ENCODE measurements around the gene GDPD1. TPM values are rescaled to one million over a fixed set of nuclear protein-coding genes. Genes with fewer than 3 reads are reported as not detected.
"Not testable (repeated sequence)": the region's sequence is repeated elsewhere in the genome, so short reads cannot be mapped to it uniquely, and the experiment has no call there.

The GDPD1 gene
- total RNA-seq, 1 experiment from 2014 or later, result not detected

- H3K36me3 ChIP-seq, result no peaks in the 10 kb centered on the region
- H3K27me3 ChIP-seq, result no peaks in the 10 kb centered on the region; the same call in 1 of the 2 replicates
- H3K9me3 ChIP-seq, result no peaks in the 10 kb centered on the region
- peak overlapping the region; percentile 61 for H3K4me3 ChIP-seq
- DNase-seq, result no peak
Measured at GRCh38 chr17:59221159-59221847, 992 bp downstream of the GDPD1 start.

DNA sequence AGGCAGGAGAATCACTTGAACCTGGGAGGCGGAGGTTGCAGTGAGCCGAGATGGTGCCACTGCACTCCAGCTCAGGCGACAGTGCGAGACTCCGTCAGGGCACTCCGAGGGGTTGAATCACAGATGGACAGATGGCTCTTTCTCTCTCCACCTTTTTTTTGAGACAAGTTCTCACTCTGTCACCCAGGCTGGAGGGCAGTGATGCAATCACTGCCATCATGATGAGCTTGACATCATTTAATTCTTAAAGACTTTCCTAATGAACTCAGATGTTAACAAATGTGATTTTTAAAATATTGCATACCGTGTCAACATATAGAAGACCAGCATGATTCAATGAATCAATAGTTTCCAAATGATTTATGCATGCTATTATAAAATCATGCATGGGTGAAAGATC, 3.5 kb downstream of the GDPD1 start:
- Histone ChIP-seq H3K9me3 (no peaks in the 10 kb centered on the region), H3K27me3 (no peaks in the 10 kb centered on the region; the same call in 1 of the 2 replicates), H3K36me3 (no peaks in the 10 kb centered on the region), H3K4me3 (no peak overlapping the region)
- no peak for DNase-seq

DNA sequence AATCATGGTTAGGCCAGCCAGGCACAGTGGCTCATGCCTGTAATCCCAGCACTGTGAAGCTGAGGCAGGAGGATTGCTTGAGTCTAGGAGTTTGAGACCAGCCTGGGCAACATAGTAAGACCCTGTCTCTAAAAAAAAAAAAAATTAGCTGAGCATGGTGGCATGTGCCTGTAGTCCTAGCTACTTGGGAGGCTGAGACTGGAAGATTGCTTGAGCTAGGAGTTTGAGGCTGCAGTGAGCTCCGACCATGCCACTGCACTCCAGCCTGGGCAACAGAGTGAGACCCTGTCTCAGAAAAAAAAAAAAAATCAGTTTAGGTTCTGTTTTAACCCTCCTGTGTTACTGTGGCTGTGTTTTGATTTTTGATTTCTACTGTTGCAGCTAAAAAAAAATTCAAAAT, 8.3 kb downstream of the GDPD1 start:
- not testable (repeated sequence) for H3K9me3 ChIP-seq, H3K27me3 ChIP-seq, H3K4me3 ChIP-seq, H3K36me3 ChIP-seq, DNase-seq

DNA sequence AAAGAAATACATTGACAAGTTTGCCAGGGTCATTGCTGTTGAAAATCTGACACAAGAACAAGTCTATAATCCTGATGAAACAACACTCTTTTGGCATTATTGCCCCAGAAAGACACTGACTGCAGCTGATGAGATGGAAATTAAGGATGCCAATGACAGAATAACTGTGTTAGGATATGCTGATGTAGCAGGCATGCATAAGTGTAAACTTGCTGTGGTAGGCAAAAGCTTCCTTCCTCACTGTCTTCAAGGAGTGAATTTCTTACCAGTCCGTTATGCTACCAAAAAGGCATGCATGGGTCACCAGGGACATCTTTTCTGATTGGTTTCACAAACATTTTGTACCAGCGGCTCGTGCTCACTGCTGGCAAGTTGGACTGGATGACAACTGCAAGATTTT, 10.5 kb downstream of the GDPD1 start:
- no peak for DNase-seq
- Histone ChIP-seq H3K27me3 (peaks cover 4% of the 10 kb centered on the region; the same call in 1 of the 2 replicates), H3K36me3 (no peaks in the 10 kb centered on the region), H3K4me3 (no peak overlapping the region), H3K9me3 (no peaks in the 10 kb centered on the region)

GRCh38 chr17:59234631-59235030, 14.3 kb downstream of the GDPD1 start:
- DNase-seq, result no peak
- no peaks in the 10 kb centered on the region for H3K9me3 ChIP-seq
- no peak overlapping the region for H3K4me3 ChIP-seq

GRCh38 chr17:59238906-59239305, 18.6 kb downstream of the GDPD1 start:
- peaks cover 4% of the 10 kb centered on the region; the same call in 1 of the 2 replicates for H3K27me3 ChIP-seq
- H3K36me3 ChIP-seq, result no peaks in the 10 kb centered on the region
- no peak overlapping the region for H3K4me3 ChIP-seq
- H3K9me3 ChIP-seq, result no peaks in the 10 kb centered on the region
- no peak for DNase-seq

More at GRCh38 chr17:59234631-59235030, 14.3 kb downstream of the GDPD1 start:
- no peaks in the 10 kb centered on the region for H3K36me3 ChIP-seq
- H3K27me3 ChIP-seq, result peaks cover 4% of the 10 kb centered on the region; the same call in 1 of the 2 replicates

DNA sequence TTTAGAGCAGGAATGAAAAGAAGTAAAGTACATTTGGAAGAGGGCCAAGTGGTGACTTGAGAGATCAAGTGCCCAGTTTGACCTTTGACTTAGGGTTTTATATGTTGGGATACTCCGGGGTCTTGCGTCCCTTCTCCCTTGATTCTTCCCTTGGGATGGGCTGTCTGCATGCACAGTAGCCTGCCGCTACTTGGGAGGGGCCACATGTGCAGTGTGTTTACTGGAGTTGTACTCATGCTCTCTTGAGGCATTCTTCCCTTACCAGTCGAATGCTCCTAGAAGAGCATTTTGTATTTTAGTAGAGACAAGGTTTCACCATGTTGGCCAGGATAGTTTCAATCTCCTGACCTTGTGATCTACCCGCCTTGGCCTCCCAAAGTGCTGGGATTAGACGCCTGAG, 23.8 kb downstream of the GDPD1 start:
- H3K9me3 ChIP-seq, result no peaks in the 10 kb centered on the region
- no peaks in the 10 kb centered on the region for H3K36me3 ChIP-seq
- no peak for DNase-seq
- no peak overlapping the region for H3K4me3 ChIP-seq
- no peaks in the 10 kb centered on the region for H3K27me3 ChIP-seq

- H3K36me3 ChIP-seq, result no peaks in the 10 kb centered on the region
- no peaks in the 10 kb centered on the region for H3K27me3 ChIP-seq
- H3K4me3 ChIP-seq, result no peak overlapping the region
- no peaks in the 10 kb centered on the region for H3K9me3 ChIP-seq
- no peak for DNase-seq
Measured at GRCh38 chr17:59254742-59255141, 34.4 kb downstream of the GDPD1 start.

DNA sequence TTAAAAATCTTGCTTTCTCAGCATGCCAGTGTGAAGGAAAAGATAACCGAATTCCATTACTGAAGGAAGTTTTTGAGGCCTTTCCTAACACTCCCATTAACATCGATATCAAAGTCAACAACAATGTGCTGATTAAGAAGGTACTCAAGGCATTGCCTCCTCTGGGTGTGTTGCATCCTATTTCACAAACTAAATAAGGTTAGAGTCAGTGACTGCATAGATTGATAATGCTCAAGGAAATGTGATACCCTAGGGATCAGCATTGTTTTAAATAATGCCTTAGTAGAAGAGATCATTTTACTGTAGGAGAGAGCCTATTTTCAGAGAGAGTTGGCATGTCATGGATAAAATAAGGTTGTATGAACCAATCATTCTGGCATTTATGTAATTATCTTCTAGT, 36.8 kb downstream of the GDPD1 start:
- H3K27me3 ChIP-seq, result 0 out of 2 replicates have a peak, but pooled peaks cover 2% of the 10 kb centered on the region
- no peaks in the 10 kb centered on the region for H3K36me3 ChIP-seq
- H3K4me3 ChIP-seq, result no peak overlapping the region
- no peak for DNase-seq
- H3K9me3 ChIP-seq, result no peaks in the 10 kb centered on the region

GRCh38 chr17:59260722-59261121, 40.4 kb downstream of the GDPD1 start:
- no peak for DNase-seq

GRCh38 chr17:59266745-59267144, 46.4 kb downstream of the GDPD1 start:
- Histone ChIP-seq H3K36me3 (no peaks in the 10 kb centered on the region), H3K27me3 (no peaks in the 10 kb centered on the region), H3K9me3 (no peaks in the 10 kb centered on the region), H3K4me3 (no peak overlapping the region)
- no peak for DNase-seq

More at GRCh38 chr17:59260722-59261121, 40.4 kb downstream of the GDPD1 start:
- Histone ChIP-seq H3K9me3 (no peaks in the 10 kb centered on the region), H3K36me3 (no peaks in the 10 kb centered on the region), H3K4me3 (no peak overlapping the region), H3K27me3 (0 out of 2 replicates have a peak, but pooled peaks cover 2% of the 10 kb centered on the region)

DNA sequence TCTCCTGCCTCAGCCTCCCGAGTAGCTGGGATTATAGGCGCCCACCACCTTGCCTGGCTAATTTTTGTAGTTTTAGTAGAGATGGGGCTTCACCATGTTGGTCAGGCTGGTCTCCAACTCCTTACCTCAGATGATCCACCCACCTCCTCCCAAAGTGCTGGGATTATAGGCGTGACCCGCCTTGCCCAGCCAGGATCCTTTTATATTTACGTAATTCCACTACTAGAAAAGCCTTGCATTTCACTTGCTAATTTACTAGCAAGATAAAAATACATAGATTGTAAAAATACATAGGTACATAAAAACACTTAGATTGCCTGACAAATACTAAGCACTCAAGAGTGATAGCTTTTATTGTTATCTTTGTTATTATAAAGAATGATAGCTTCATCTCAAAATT, 47.5 kb downstream of the GDPD1 start:
- Histone ChIP-seq H3K27me3 (no peaks in the 10 kb centered on the region), H3K36me3 (no peaks in the 10 kb centered on the region), H3K4me3 (no peak overlapping the region), H3K9me3 (no peaks in the 10 kb centered on the region)
- DNase-seq, result no peak

DNA sequence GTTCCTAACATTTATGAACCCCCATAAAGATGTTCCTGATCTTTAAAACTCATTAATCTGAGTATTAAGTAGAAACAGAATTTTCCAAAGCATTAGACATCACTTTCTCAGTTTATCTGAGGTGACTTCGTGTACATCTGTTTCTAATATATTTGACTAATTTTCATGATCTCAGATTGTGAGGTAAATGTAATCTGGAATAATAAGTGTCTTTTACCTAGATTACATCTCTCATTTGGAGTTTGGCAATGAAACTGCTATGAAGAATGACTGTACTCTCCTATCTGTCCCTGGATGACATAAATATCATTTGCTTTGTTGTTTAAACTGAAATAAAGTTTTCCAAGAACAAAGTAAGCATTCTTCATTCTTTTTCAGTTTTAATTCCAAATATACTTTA, 55.3 kb downstream of the GDPD1 start:
- no peak overlapping the region for H3K4me3 ChIP-seq
- H3K36me3 ChIP-seq, result no peaks in the 10 kb centered on the region
- H3K27me3 ChIP-seq, result 0 out of 2 replicates have a peak, but pooled peaks cover 4% of the 10 kb centered on the region
- no peak for DNase-seq
- no peaks in the 10 kb centered on the region for H3K9me3 ChIP-seq

DNA sequence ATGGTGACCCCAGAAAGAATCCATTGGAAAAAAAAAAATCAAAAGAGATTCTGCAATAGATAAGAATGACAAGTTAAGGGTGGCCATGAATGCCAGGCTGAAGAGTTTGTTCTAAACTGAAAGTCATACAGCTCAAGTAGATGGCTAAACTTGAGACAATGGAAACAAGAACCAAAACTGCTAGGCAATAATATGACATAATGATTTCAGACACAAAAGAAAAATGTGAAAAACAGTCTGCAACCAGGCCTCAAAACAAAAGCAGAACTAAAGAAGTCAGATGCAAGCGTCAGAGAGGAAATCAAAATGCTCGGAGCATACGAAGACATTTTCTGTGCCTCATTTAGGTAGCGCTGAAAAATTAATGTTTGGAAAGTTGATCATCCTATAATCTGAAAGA, 56.7 kb downstream of the GDPD1 start:
- H3K36me3 ChIP-seq, result no peaks in the 10 kb centered on the region
- DNase-seq, result no peak
- 0 out of 2 replicates have a peak, but pooled peaks cover 4% of the 10 kb centered on the region for H3K27me3 ChIP-seq
- no peaks in the 10 kb centered on the region for H3K9me3 ChIP-seq
- no peak overlapping the region for H3K4me3 ChIP-seq

GRCh38 chr17:59278406-59278805, 58.1 kb downstream of the GDPD1 start:
- no peaks in the 10 kb centered on the region for H3K36me3 ChIP-seq
- H3K9me3 ChIP-seq, result no peaks in the 10 kb centered on the region
- H3K27me3 ChIP-seq, result 0 out of 2 replicates have a peak, but pooled peaks cover 4% of the 10 kb centered on the region
- no peak for DNase-seq
- H3K4me3 ChIP-seq, result no peak overlapping the region

- no peaks in the 10 kb centered on the region for H3K27me3 ChIP-seq
- H3K4me3 ChIP-seq, result no peak overlapping the region
- no peaks in the 10 kb centered on the region for H3K36me3 ChIP-seq
- no peak for DNase-seq
- H3K9me3 ChIP-seq, result no peaks in the 10 kb centered on the region
Measured at GRCh38 chr17:59284317-59284716, 64.0 kb downstream of the GDPD1 start.

DNA sequence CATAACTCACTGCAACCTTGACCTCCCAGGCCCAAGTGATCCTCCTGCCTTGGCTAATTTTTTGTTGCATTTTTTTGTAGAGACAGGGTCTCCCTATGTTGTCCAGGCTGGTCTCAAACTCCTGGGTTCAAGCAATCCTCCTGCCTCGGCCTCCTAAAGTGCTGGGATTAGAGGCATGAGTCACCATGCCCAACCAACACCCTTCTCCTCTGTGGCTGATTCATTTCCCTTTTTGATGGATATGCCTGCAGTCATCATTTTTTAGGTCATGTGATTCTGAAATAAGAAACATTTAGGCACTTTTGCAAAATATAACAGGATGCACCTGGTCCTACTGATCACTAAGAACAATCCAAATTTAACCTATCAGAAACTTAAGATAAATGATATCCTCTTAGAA, 67.1 kb downstream of the GDPD1 start:
- peak; percentile 17 for DNase-seq
- Histone ChIP-seq H3K27me3 (no peaks in the 10 kb centered on the region), H3K4me3 (no peak overlapping the region), H3K36me3 (no peaks in the 10 kb centered on the region), H3K9me3 (no peaks in the 10 kb centered on the region)

- Histone ChIP-seq H3K27me3 (no peaks in the 10 kb centered on the region), H3K9me3 (no peaks in the 10 kb centered on the region; the same call in 1 of the 2 replicates), H3K4me3 (no peak overlapping the region), H3K36me3 (no peaks in the 10 kb centered on the region)
- DNase-seq, result peak; percentile 7
Measured at GRCh38 chr17:59287891-59288290, 67.6 kb downstream of the GDPD1 start.
